Mesendoderm (in vitro differentiated cells): ENCODE data around the gene MZT2A.
"Not testable (repeated sequence)": the region's sequence is repeated elsewhere in the genome, so short reads cannot be mapped to it uniquely, and the experiment has no call there.

ENCODE experiments used
- DNase-seq: peaks from one replicate; pipeline ENCODE4 v3.0.0; 2013
- H2AK5ac ChIP-seq: 2 replicates; pipeline ENCODE4 v1.6.1; 2013; ENCODE audit warnings: low read length, inconsistent platforms
- H2BK120ac ChIP-seq: 2 replicates; pipeline ENCODE4 v1.6.1; 2013; ENCODE audit warnings: low read depth, mild to moderate bottlenecking, low read length, moderate library complexity, mixed read lengths
- H2BK15ac ChIP-seq: replicated peaks from 2 replicates; pipeline ENCODE4 v1.6.1; 2013; ENCODE audit warnings: low read depth, mild to moderate bottlenecking, moderate library complexity
- H2BK5ac ChIP-seq: 2 replicates; pipeline ENCODE4 v1.6.1; 2013; ENCODE audit warnings: low read length, inconsistent platforms
- H3K18ac ChIP-seq: 2 replicates; pipeline ENCODE4 v1.6.1; 2013; ENCODE audit warnings: mild to moderate bottlenecking, low read length, mixed read lengths
- H3K23ac ChIP-seq: one replicate; pipeline ENCODE4 v1.6.1; 2013; ENCODE audit warnings: low read length
- H3K27ac ChIP-seq: 2 replicates; pipeline ENCODE4 v1.5.1; 2013; ENCODE audit warnings: low read depth, mild to moderate bottlenecking, inconsistent platforms, low read length, moderate library complexity
- H3K27me3 ChIP-seq: 2 replicates; pipeline ENCODE4 v1.6.1; 2013; ENCODE audit warnings: low read length, control low read depth, mild to moderate bottlenecking, inconsistent platforms; ENCODE audit not compliant: insufficient read depth, poor library complexity
- H3K36me3 ChIP-seq: 2 replicates; pipeline ENCODE4 v1.6.1; 2013; ENCODE audit warnings: low read length, inconsistent platforms; ENCODE audit not compliant: control insufficient read depth, insufficient read depth
- H3K4ac ChIP-seq: one replicate; pipeline ENCODE4 v1.6.1; 2013; ENCODE audit warnings: low read depth, mild to moderate bottlenecking, low read length, moderate library complexity
- H3K4me1 ChIP-seq: 2 replicates; pipeline ENCODE4 v1.6.1; 2013; ENCODE audit warnings: low read depth, low read length, inconsistent platforms; ENCODE audit not compliant: control insufficient read depth
- H3K4me2 ChIP-seq: 2 replicates; pipeline ENCODE4 v1.6.1; 2013; ENCODE audit warnings: low read length
- H3K4me3 ChIP-seq: 2 replicates; pipeline ENCODE4 v1.5.1; 2013; ENCODE audit warnings: mild to moderate bottlenecking, low read length
- H3K56ac ChIP-seq: one replicate; pipeline ENCODE4 v1.6.1; 2013; ENCODE audit warnings: low read length
- H3K79me1 ChIP-seq: 2 replicates; pipeline ENCODE4 v1.6.1; 2013; ENCODE audit warnings: low read length, inconsistent platforms
- H3K79me2 ChIP-seq: 2 replicates; pipeline ENCODE4 v1.6.1; 2013; ENCODE audit warnings: mild to moderate bottlenecking, low read length; ENCODE audit not compliant: control insufficient read depth, insufficient read depth
- H3K9ac ChIP-seq: 2 replicates; pipeline ENCODE4 v1.6.1; 2013; ENCODE audit warnings: low read length, inconsistent platforms
- H4K5ac ChIP-seq: one replicate; pipeline ENCODE4 v1.6.1; 2013; ENCODE audit warnings: low read length
- H4K8ac ChIP-seq: one replicate; pipeline ENCODE4 v1.6.1; 2013; ENCODE audit warnings: low read depth, mild to moderate bottlenecking, control low read depth, low read length, moderate library complexity
- WGBS: extraction: QIAGEN DNeasy Blood & Tissue Kit; methylation state at CpG from one replicate; pipeline ENCODE4 v1.1.7; 2013; ENCODE audit warnings: low lambda C conversion rate, missing lambda C conversion rate; ENCODE audit not compliant: insufficient coverage; ENCODE audit errors: extremely low coverage; 5-methylcytosine and 5-hydroxymethylcytosine counted together

The MZT2A gene

DNA sequence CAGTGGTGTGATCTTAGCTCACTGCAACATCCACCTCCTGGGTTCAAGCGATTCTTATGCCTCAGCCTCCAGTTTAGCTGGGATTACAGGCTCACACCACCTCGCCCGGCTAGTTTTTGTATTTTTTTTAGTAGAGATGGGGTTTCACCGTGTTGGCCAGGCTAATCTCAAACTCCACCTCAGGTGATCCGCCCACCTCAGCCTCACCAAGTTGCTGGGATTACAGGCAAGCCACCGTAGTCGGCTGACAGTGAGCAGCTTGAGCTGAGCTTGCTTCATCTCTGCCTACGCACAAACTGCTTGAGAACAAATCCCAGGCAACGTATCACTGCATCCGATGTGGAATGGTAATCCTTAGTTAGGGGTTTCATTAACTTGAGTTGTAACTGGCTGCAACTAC, 24.5 kb downstream of the MZT2A start:
- H3K27ac ChIP-seq, H4K5ac ChIP-seq, H2BK5ac ChIP-seq, H3K9ac ChIP-seq, H3K4me2 ChIP-seq, H2BK15ac ChIP-seq, H3K4me3 ChIP-seq, H3K56ac ChIP-seq, H3K18ac ChIP-seq, H3K23ac ChIP-seq, H3K27me3 ChIP-seq, H3K79me2 ChIP-seq, H2BK120ac ChIP-seq, H2AK5ac ChIP-seq, H3K36me3 ChIP-seq, H3K4me1 ChIP-seq, H3K4ac ChIP-seq, DNase-seq, H4K8ac ChIP-seq, H3K79me1 ChIP-seq: not testable (repeated sequence)
- WGBS, result no CpG with 5 or more reads among the region's 10 CpGs

DNA sequence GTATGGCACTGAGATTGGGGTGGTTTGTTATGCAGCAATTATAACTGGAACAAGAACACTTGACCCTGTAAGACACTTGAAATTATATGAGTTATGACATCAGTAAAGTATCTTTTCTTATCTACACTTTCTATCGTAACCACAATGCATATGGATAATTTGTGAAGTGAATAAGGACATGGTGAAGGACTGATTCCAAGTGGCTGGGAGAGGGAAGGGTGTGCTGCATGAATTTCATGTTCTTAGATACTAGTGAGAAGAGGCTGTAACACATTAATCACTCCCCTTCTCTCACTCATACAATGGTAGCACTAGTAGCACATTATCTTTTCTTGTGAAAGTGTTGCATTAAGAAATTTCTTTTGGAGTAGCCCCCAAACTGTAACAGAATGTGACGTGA, 37.3 kb downstream of the MZT2A start:
- H3K79me1 ChIP-seq, H2AK5ac ChIP-seq, H3K79me2 ChIP-seq, H3K23ac ChIP-seq, H3K27ac ChIP-seq, H4K5ac ChIP-seq, DNase-seq, H3K4me3 ChIP-seq, H3K4ac ChIP-seq, H3K18ac ChIP-seq, H2BK120ac ChIP-seq, H3K9ac ChIP-seq, H3K4me2 ChIP-seq, H3K56ac ChIP-seq, H3K36me3 ChIP-seq, H2BK15ac ChIP-seq, H3K27me3 ChIP-seq, H4K8ac ChIP-seq, H3K4me1 ChIP-seq, H2BK5ac ChIP-seq: not testable (repeated sequence)
- WGBS, result no CpG with 5 or more reads among the region's 2 CpGs

DNA sequence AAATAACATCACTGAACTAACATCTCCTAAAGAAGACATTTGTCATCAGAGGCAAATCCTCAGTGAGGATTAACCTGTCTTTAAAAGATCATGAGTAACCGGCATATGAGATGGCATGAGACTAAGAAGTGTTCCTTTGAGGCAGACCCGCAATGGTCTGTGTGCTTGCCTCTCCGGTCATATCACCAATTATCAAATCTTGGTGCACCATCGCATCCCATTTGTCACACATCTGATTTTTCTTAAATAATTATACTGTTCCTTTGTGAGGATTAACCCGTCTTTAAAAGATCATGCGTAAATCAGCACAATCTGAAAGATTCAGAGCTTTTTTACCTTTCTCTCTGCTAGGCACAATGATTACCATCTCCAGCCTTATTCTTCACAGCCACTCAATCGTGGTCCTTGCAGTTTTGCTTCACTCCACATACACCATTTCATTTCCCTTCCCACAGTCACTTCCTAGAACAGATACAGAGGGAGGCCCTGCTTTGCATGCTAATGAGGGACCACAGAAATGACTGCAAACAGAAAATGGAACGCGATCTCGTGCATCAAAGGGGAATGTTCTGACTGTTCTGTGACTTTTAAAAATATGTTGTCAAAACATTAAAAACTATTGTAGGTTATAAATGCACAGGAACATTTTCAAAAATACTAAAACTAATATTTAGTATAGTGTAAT, 40.8 kb downstream of the MZT2A start:
- H3K79me1 ChIP-seq, H2BK5ac ChIP-seq, H2BK15ac ChIP-seq, H3K4me3 ChIP-seq, H3K79me2 ChIP-seq, H4K8ac ChIP-seq, H4K5ac ChIP-seq, H2AK5ac ChIP-seq, DNase-seq, H3K56ac ChIP-seq, H3K18ac ChIP-seq, H3K4me2 ChIP-seq, H3K27me3 ChIP-seq, H3K36me3 ChIP-seq, H3K23ac ChIP-seq, H3K9ac ChIP-seq, H3K27ac ChIP-seq, H3K4ac ChIP-seq, H2BK120ac ChIP-seq, H3K4me1 ChIP-seq: not testable (repeated sequence)
- no CpG with 5 or more reads among the region's 10 CpGs for WGBS

DNA sequence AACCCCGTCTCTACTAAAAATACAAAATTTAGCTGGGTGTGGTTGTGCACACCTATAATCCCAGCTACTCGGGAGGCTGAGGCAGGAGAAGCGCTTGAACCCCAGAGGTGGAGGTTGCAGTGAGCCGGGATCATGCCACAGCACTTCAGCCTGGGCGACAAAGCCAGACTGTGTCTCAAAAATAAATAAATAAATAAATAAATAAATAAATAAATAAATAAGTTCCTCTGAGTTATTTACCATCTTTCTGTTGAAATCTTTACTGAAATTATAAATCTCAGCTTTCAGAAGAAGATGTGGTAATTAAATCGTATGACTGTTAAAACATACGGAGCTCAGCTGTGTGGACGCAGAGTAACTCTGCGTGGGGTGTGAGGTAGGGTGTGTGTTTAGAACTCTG, 44.2 kb downstream of the MZT2A start:
- H3K18ac ChIP-seq, H4K8ac ChIP-seq, H3K27ac ChIP-seq, H3K4me2 ChIP-seq, H2BK15ac ChIP-seq, H3K56ac ChIP-seq, H4K5ac ChIP-seq, H3K4me1 ChIP-seq, H3K79me2 ChIP-seq, H3K27me3 ChIP-seq, H2BK120ac ChIP-seq, H3K9ac ChIP-seq, DNase-seq, H3K4me3 ChIP-seq, H3K4ac ChIP-seq, H3K36me3 ChIP-seq, H3K23ac ChIP-seq, H2AK5ac ChIP-seq, H3K79me1 ChIP-seq, H2BK5ac ChIP-seq: not testable (repeated sequence)
- no CpG with 5 or more reads among the region's 9 CpGs for WGBS

DNA sequence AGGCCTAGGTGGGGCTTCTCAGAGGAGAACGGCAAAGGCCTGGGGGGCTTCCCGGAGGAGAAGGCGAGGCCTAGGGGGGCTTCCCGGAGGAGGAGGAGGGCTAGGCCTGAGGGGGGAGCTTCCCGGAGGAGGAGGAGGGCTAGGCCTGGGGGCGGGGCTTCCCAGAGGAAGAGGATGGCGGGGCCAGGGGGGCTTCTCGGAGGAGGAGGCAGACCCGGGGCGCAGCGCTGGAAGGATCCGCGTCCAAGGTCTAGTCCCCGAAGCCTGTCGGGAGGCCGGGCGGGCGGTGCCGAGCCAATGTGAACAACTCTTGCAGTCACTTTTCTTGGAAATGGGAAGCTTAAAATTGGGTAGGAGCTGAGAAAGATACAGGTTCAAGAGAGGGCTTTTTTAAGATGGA, 46.3 kb downstream of the MZT2A start:
- H3K23ac ChIP-seq, result no peak overlapping the region
- H3K18ac ChIP-seq, result no peak overlapping the region
- H4K5ac ChIP-seq, result no peak overlapping the region
- no peak overlapping the region for H3K4me3 ChIP-seq
- H3K79me1 ChIP-seq, result no peaks in the 10 kb centered on the region
- no peak overlapping the region for H3K4me2 ChIP-seq
- H3K9ac ChIP-seq, result no peak overlapping the region
- H2AK5ac ChIP-seq, result no peak overlapping the region
- H3K27me3 ChIP-seq, result no peaks in the 10 kb centered on the region
- no peak for DNase-seq
- H3K79me2 ChIP-seq, result no peaks in the 10 kb centered on the region
- WGBS, result no CpG with 5 or more reads among the region's 19 CpGs
- H2BK120ac ChIP-seq, result no peak overlapping the region
- H2BK5ac ChIP-seq, result no peak overlapping the region
- H3K4ac ChIP-seq, result no peak overlapping the region
- H4K8ac ChIP-seq, result no peak overlapping the region
- H3K56ac ChIP-seq, result no peak overlapping the region
- H3K36me3 ChIP-seq, result no peaks in the 10 kb centered on the region
- H2BK15ac ChIP-seq, result no peak overlapping the region
- H3K27ac ChIP-seq, result no peak overlapping the region
- H3K4me1 ChIP-seq, result no peaks in the 10 kb centered on the region

DNA sequence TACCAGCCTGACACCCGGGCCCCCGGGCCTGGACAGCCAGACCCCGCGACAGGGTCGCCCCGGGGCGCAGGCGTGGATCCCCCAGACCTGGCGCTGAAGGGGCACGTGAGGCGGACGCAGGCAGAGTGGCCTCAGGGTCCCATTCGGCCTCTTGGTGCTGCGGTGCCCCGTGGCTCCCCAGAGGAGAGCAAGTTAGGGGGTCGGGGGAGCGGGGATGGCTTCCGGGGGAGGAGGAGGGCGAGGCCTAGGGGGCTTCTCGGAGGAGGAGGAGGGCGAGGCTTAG, 46.7 kb downstream of the MZT2A start:
- H3K27me3 ChIP-seq, H3K4me1 ChIP-seq, H2AK5ac ChIP-seq, H2BK120ac ChIP-seq, H2BK5ac ChIP-seq, H3K79me1 ChIP-seq, H2BK15ac ChIP-seq, H3K36me3 ChIP-seq, H4K8ac ChIP-seq, H3K4me3 ChIP-seq, H3K27ac ChIP-seq, H3K23ac ChIP-seq, H3K4me2 ChIP-seq, H3K56ac ChIP-seq, H3K18ac ChIP-seq, H4K5ac ChIP-seq, H3K4ac ChIP-seq, H3K9ac ChIP-seq, H3K79me2 ChIP-seq, DNase-seq: not testable (repeated sequence)
- WGBS, result no CpG with 5 or more reads among the region's 21 CpGs
